ENCODE measurements around the gene APP.

The APP gene

GRCh38 chr21:25888711-25889110, 281.9 kb downstream of the APP start (continued):
- no peak for TF ChIP-seq ZNF513 (tag by site-specific recombination; IDR thresholded peaks at IDR 0.05)

GRCh38 chr21:25887646-25888306, 282.8 kb downstream of the APP start:
- peaks cover 13 to 50% of the 10 kb centered on the region in 2 experiments for H3K36me3 ChIP-seq (ENCODE audit: control insufficient read depth in 2 of 2, insufficient read depth in 1 of 2, low read length in 2 of 2)
- ChIA-PET POLR2A (no interaction called here), CTCF (interaction anchor here (0.6 kb wide), 1 partner anchor 161 kb away, joined by 8 read pairs; no protein-coding TSS in a partner anchor)
- no peaks in the 10 kb centered on the region for H3K9me3 ChIP-seq (ENCODE audit: control insufficient read depth, insufficient read depth, low read depth, low read length)
- H3K27ac ChIP-seq (ENCODE audit: extremely low read depth, low read depth, low read length), result no peak overlapping the region
- no peak for TF ChIP-seq ZNF639 (tag by site-specific recombination; IDR thresholded peaks at IDR 0.05)
- TF ChIP-seq GLI4 (tag by site-specific recombination; IDR thresholded peaks at IDR 0.05), result no peak
- TF ChIP-seq OSR2 (tag by site-specific recombination; IDR thresholded peaks at IDR 0.05), result no peak
- TF ChIP-seq ZNF658 (tag by site-specific recombination; IDR thresholded peaks at IDR 0.05), result no peak
- TF ChIP-seq CTCF (tag by site-specific recombination; IDR thresholded peaks at IDR 0.05), result no peak
- TF ChIP-seq HOXA7 (CRISPR knock-in tag; IDR thresholded peaks at IDR 0.05; ENCODE audit: borderline replicate concordance), result no peak
- no peak for TF ChIP-seq ZNF571 (tag by site-specific recombination; IDR thresholded peaks at IDR 0.05)
- TF ChIP-seq ZNF266 (tag by site-specific recombination; IDR thresholded peaks at IDR 0.05; ENCODE audit: low read depth), result no peak
- no peak for TF ChIP-seq ZSCAN5A (tag by site-specific recombination; IDR thresholded peaks at IDR 0.05)
- no peak for TF ChIP-seq ZNF2 (tag by site-specific recombination; IDR thresholded peaks at IDR 0.05)
- no peak for TF ChIP-seq ZSCAN23 (tag by site-specific recombination; IDR thresholded peaks at IDR 0.05)
- no peak for TF ChIP-seq ZNF660 (tag by site-specific recombination; IDR thresholded peaks at IDR 0.05)
- no peak for TF ChIP-seq KLF16 (tag by site-specific recombination; IDR thresholded peaks at IDR 0.05)
- TF ChIP-seq REPIN1 (tag by site-specific recombination; IDR thresholded peaks at IDR 0.05; ENCODE audit: low read depth), result no peak
- TF ChIP-seq KLF7 (tag by site-specific recombination; IDR thresholded peaks at IDR 0.05; ENCODE audit: borderline replicate concordance), result no peak
- no peak for TF ChIP-seq ZNF837 (tag by site-specific recombination; IDR thresholded peaks at IDR 0.05)
- H3K4me1 ChIP-seq (ENCODE audit: control insufficient read depth, insufficient read depth, low read length), result no peaks in the 10 kb centered on the region
- no peak overlapping the region for H3K4me3 ChIP-seq (ENCODE audit: low read depth, low read length)

GRCh38 chr21:25887166-25887565, 283.4 kb downstream of the APP start:
- CTCF ChIA-PET, result interaction anchor here (1.2 kb wide), 1 partner anchor 44 kb away, joined by 3 read pairs; no protein-coding TSS in a partner anchor
- H3K36me3 ChIP-seq (ENCODE audit: control insufficient read depth in 2 of 2, insufficient read depth in 1 of 2, low read length in 2 of 2), result peaks cover 13 to 54% of the 10 kb centered on the region in 2 experiments
- POLR2A ChIA-PET, result no interaction called here
- no peak for TF ChIP-seq ZSCAN23 (tag by site-specific recombination; IDR thresholded peaks at IDR 0.05)
- no peak for TF ChIP-seq KLF16 (tag by site-specific recombination; IDR thresholded peaks at IDR 0.05)
- TF ChIP-seq KLF1 (tag by site-specific recombination; IDR thresholded peaks at IDR 0.05), result no peak
- TF ChIP-seq ZNF146 (tag by site-specific recombination; IDR thresholded peaks at IDR 0.05), result no peak
- TF ChIP-seq ZNF561 (tag by site-specific recombination; IDR thresholded peaks at IDR 0.05; ENCODE audit: borderline replicate concordance), result no peak
- TF ChIP-seq ZNF354C (tag by site-specific recombination; IDR thresholded peaks at IDR 0.05; ENCODE audit: borderline replicate concordance, low read depth), result no peak
- TF ChIP-seq ZNF776 (tag by site-specific recombination; IDR thresholded peaks at IDR 0.05; ENCODE audit: borderline replicate concordance), result no peak
- TF ChIP-seq ZNF488 (tag by site-specific recombination; IDR thresholded peaks at IDR 0.05), result no peak
- no peak for TF ChIP-seq ZNF843 (tag by site-specific recombination; IDR thresholded peaks at IDR 0.05)
- TF ChIP-seq ZNF121 (tag by site-specific recombination; IDR thresholded peaks at IDR 0.05), result no peak
- no peak for TF ChIP-seq SALL2 (tag by site-specific recombination; IDR thresholded peaks at IDR 0.05; ENCODE audit: borderline replicate concordance)

More at GRCh38 chr21:25887166-25887565, 283.4 kb downstream of the APP start:
- Histone ChIP-seq H3K4me3 (ENCODE audit: low read depth, low read length) (no peak overlapping the region), H3K27ac (ENCODE audit: extremely low read depth, low read depth, low read length) (no peak overlapping the region), H3K9me3 (ENCODE audit: control insufficient read depth, insufficient read depth, low read depth, low read length) (no peaks in the 10 kb centered on the region), H3K4me1 (ENCODE audit: control insufficient read depth, insufficient read depth, low read length) (no peaks in the 10 kb centered on the region)

Measured in HEK293 (cell line).